Keratinocyte (primary cell): ENCODE results near the gene ASIC1. TPM values are rescaled to one million over a fixed set of nuclear protein-coding genes. Genes with fewer than 3 reads are reported as not detected.
"Not testable (repeated sequence)": the region's sequence is repeated elsewhere in the genome, so short reads cannot be mapped to it uniquely, and the experiment has no call there.

Source experiments
- DNase-seq: peaks from one replicate; pipeline ENCODE4 v3.0.0-alpha.2; 2011; ENCODE audit warnings: low read depth, missing footprints, low spot score
- FAIRE-seq: peaks from 2 replicates; lab custom pipeline; 2011; peaks lifted over from hg19 to GRCh38; lab: Jason Lieb, UNC
- H2AFZ ChIP-seq: 2 replicates; pipeline ENCODE4 v1.6.0; 2012; ENCODE audit warnings: low read length, control low read depth, inconsistent platforms; ENCODE audit not compliant: control insufficient read depth
- H3K27ac ChIP-seq: 2 replicates; pipeline ENCODE4 v1.5.1; 2011; ENCODE audit warnings: low read length; ENCODE audit not compliant: control insufficient read depth, insufficient read depth
- H3K27me3 ChIP-seq: 3 replicates; pipeline ENCODE4 v1.6.0; 2011; ENCODE audit warnings: low read length; ENCODE audit not compliant: control insufficient read depth, insufficient read depth; ENCODE audit errors: extremely low read depth
- H3K36me3 ChIP-seq, 2 experiments: 2 replicates in 1 of 2; 3 replicates in 1 of 2; pipeline ENCODE4 v1.5.1; 2011; ENCODE audit warnings: low read length in 2 of 2, mild to moderate bottlenecking in 1 of 2; ENCODE audit not compliant: control insufficient read depth in 2 of 2, insufficient read depth in 2 of 2; ENCODE audit errors: extremely low read depth in 1 of 2
- H3K4me1 ChIP-seq: 3 replicates; pipeline ENCODE4 v1.5.1; 2011; ENCODE audit warnings: low read length; ENCODE audit not compliant: control insufficient read depth, insufficient read depth; ENCODE audit errors: extremely low read depth
- H3K4me2 ChIP-seq: 3 replicates; pipeline ENCODE4 v1.6.0; 2011; ENCODE audit warnings: low read depth, low read length; ENCODE audit not compliant: control insufficient read depth, insufficient read depth; ENCODE audit errors: extremely low read depth
- H3K4me3 ChIP-seq, 3 experiments: fragments of 200-600 bp in 1 of 3; sonication (generic) in 1 of 3; 2 replicates in 2 of 3; 3 replicates in 1 of 3; pipeline ENCODE4 v1.5.1; 2011 to 2016; ENCODE audit warnings: low read length in 3 of 3, mild to moderate bottlenecking in 3 of 3, control low read depth in 2 of 3, inconsistent platforms in 1 of 3, low read depth in 1 of 3, mixed read lengths in 1 of 3, mixed run types in 1 of 3, moderate library complexity in 1 of 3; ENCODE audit not compliant: control insufficient read depth in 2 of 3, insufficient read depth in 2 of 3; ENCODE audit errors: extremely low read depth in 1 of 3
- H3K79me2 ChIP-seq: 2 replicates; pipeline ENCODE4 v1.6.0; 2012; ENCODE audit warnings: low read length; ENCODE audit not compliant: control insufficient read depth, insufficient read depth
- H3K9ac ChIP-seq: 3 replicates; pipeline ENCODE4 v1.6.0; 2011; ENCODE audit warnings: low read length; ENCODE audit not compliant: control insufficient read depth, insufficient read depth; ENCODE audit errors: extremely low read depth
- H3K9me1 ChIP-seq: 3 replicates; pipeline ENCODE4 v1.6.0; 2011; ENCODE audit warnings: low read length; ENCODE audit not compliant: control insufficient read depth, insufficient read depth; ENCODE audit errors: extremely low read depth
- H3K9me3 ChIP-seq: 2 replicates; pipeline ENCODE4 v1.5.1; 2012; ENCODE audit warnings: low read depth, low read length; ENCODE audit not compliant: control insufficient read depth
- H4K20me1 ChIP-seq: 3 replicates; pipeline ENCODE4 v1.6.0; 2011; ENCODE audit warnings: low read length; ENCODE audit not compliant: control insufficient read depth, insufficient read depth; ENCODE audit errors: extremely low read depth
- CTCF ChIP-seq, 3 experiments: IDR thresholded peaks in 1 of 3; conservative IDR thresholded peaks in 1 of 3; optimal IDR thresholded peaks in 1 of 3; 2 replicates in 2 of 3; 3 replicates in 1 of 3; pipeline versions ENCODE3 to v1.5.1; 2011; ENCODE audit warnings: low read length in 3 of 3, mild to moderate bottlenecking in 3 of 3, moderate library complexity in 2 of 3, control low read depth in 1 of 3, inconsistent platforms in 1 of 3; ENCODE audit not compliant: insufficient read depth in 2 of 3; ENCODE audit errors: extremely low read depth in 1 of 3
- EZH2 ChIP-seq: IDR thresholded peaks from one replicate; pipeline ENCODE4 v1.6.1; 2012; ENCODE audit warnings: inconsistent platforms, mild to moderate bottlenecking, low read length, moderate library complexity
- dilution Hi-C: fragments of 300-500 bp; cut with MboI; formaldehyde crosslinking; loops from one replicate; pipeline ENCODE4 v1.7.0; 2020; ENCODE audit warnings: low sequenced_read_pairs; ENCODE audit not compliant: extremely low pct_ligation_motif_present
- polyA plus RNA-seq, 5 experiments: library from polyadenylated mRNA; depleted of rRNA in 3 of 5; stranded (reverse) in 3 of 5; stranded (forward) in 1 of 5; unstranded in 1 of 5; fragments of >200 nt; gene quantifications; 1 replicate in 1 of 5; 2 replicates in 3 of 5; 3 replicates in 1 of 5; pipeline versions ENCODE4 v1.2.1 to v1.2.3, GENCODE V29; 2011 to 2012; ENCODE audit warnings: missing spikeins in 2 of 5, low read depth in 1 of 5, low replicate concordance in 1 of 5

The ASIC1 gene
- polyA plus RNA-seq, 1 donor (not counting 4 experiments of a cell fraction or from before 2014, with no cell fraction given): 5.7 TPM

- Histone ChIP-seq H3K9me1 (no peaks in the 10 kb centered on the region), H3K36me3 (peaks cover 0 to 7% of the 10 kb centered on the region in 2 experiments), H3K79me2 (peaks cover 49% of the 10 kb centered on the region), H3K27me3 (no peaks in the 10 kb centered on the region), H4K20me1 (no peaks in the 10 kb centered on the region), H3K9ac (peak within 1 kb of the TSS; percentile 81), H3K27ac (peak within 1 kb of the TSS; percentile 75), H3K4me3 (peak within 1 kb of the TSS; percentile 69 to 93 (median 87)), H3K4me2 (peak within 1 kb of the TSS; percentile 96), H2AFZ (peak within 1 kb of the TSS; percentile 100), H3K9me3 (no peaks in the 10 kb centered on the region), H3K4me1 (peaks cover 8% of the 10 kb centered on the region)
- FAIRE-seq: peak; percentile 90
- DNase-seq: peak; percentile 84
- TF ChIP-seq EZH2 (no peak), CTCF (optimal IDR thresholded peaks at IDR 0.05 in 1 of 3, IDR thresholded peaks at IDR 0.05 in 1 of 3, conservative IDR thresholded peaks at IDR 0.05 in 1 of 3; ENCODE audit: extremely low read depth in 1 of 3, insufficient read depth in 2 of 3, low read length in 3 of 3) (no peak)
- dilution Hi-C loops: no loop called here
Measured at GRCh38 chr12:50025187-50026059, 32.0 kb upstream of the ASIC1 start, which contains the start of gene RACGAP1. Gene RACGAP1, minus strand, starts transcription at chr12:50025494. Its CDS starts 8,779 bp downstream, at chr12:50016715.

DNA sequence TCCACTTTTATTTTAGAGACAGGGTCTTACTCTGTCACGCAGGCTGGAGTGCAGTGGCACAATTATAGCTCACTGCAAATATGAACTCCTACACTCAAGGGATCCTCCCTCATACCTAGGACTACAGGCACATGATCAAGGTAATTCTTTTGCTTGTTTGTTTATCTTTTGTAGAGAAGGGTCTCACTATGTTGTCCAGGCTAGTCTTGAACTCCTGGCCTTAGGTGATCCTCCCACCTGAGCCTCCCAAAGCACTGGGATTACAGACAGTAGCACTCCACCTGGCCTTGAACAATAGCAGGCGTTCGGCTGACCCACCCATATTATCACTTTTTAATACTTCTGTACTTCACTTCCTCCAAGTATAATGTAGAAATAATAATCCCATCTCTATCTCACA is 30.7 kb upstream of the ASIC1 start:
- peaks cover 0 to 7% of the 10 kb centered on the region in 2 experiments for H3K36me3 ChIP-seq
- FAIRE-seq (no peak), DNase-seq (no peak)
- H3K9ac ChIP-seq: no peak overlapping the region
- no peak overlapping the region for H3K4me3 ChIP-seq
- no peaks in the 10 kb centered on the region for H4K20me1 ChIP-seq
- H3K27me3 ChIP-seq: no peaks in the 10 kb centered on the region
- peaks cover 8% of the 10 kb centered on the region for H3K4me1 ChIP-seq
- H3K79me2 ChIP-seq: peaks cover 36% of the 10 kb centered on the region
- TF ChIP-seq EZH2 (no peak), CTCF (optimal IDR thresholded peaks at IDR 0.05 in 1 of 3, IDR thresholded peaks at IDR 0.05 in 1 of 3, conservative IDR thresholded peaks at IDR 0.05 in 1 of 3; ENCODE audit: extremely low read depth in 1 of 3, insufficient read depth in 2 of 3, low read length in 3 of 3) (no peak)
- H3K9me1 ChIP-seq: no peaks in the 10 kb centered on the region
- H3K4me2 ChIP-seq: no peak overlapping the region
- dilution Hi-C loops: no loop called here
- no peaks in the 10 kb centered on the region for H3K9me3 ChIP-seq
- H2AFZ ChIP-seq: no peak overlapping the region
- no peak overlapping the region for H3K27ac ChIP-seq

- H2AFZ ChIP-seq, H3K79me2 ChIP-seq, H3K9me3 ChIP-seq, H3K27ac ChIP-seq, H3K4me1 ChIP-seq, H3K9me1 ChIP-seq, H3K9ac ChIP-seq, dilution Hi-C loops, H3K36me3 ChIP-seq, H4K20me1 ChIP-seq, DNase-seq, H3K4me2 ChIP-seq, FAIRE-seq, H3K4me3 ChIP-seq, H3K27me3 ChIP-seq: not testable (repeated sequence)
Measured at GRCh38 chr12:50030449-50030848, 26.9 kb upstream of the ASIC1 start.
